Motor neuron (in vitro differentiated cells): Measurements from ENCODE around the gene RAB44. TPM values are rescaled to one million over a fixed set of nuclear protein-coding genes. Genes with fewer than 3 reads are reported as not detected.

Experiments used
- ATAC-seq, 8 experiments: fragments of 200-7000 bp; cut with Tn5 transposase; replicated peaks in 6 of 8; 2 replicates each; pipeline ENCODE4 v1.8.0; 2021; ENCODE audit warnings: mild to moderate bottlenecking in 8 of 8, moderate library complexity in 8 of 8
- H3K27ac ChIP-seq, 2 donors: fragments of 250-450 bp; sonication (Bioruptor Pico); 2 replicates each; pipeline ENCODE4 v1.9.0; 2021; ENCODE audit warnings: antibody characterized with exemption in 2 of 2, mild to moderate bottlenecking in 2 of 2, moderate library complexity in 1 of 2
- H3K4me1 ChIP-seq, 2 donors: fragments of 250-450 bp; sonication (Bioruptor Pico); replicated peaks in 1 of 2; 2 replicates each; pipeline ENCODE4 v1.6.1; 2021; ENCODE audit warnings: antibody characterized with exemption in 2 of 2, mild to moderate bottlenecking in 2 of 2, moderate library complexity in 1 of 2
- H3K4me3 ChIP-seq, 5 donors: fragments of 250-450 bp; sonication (Bioruptor Pico); 2 replicates each; pipeline ENCODE4 v1.9.0; 2021; ENCODE audit warnings: antibody characterized with exemption in 5 of 5, mild to moderate bottlenecking in 5 of 5, moderate library complexity in 4 of 5
- WGBS, 10 experiments: fragments of 450-650 bp; shearing (Covaris generic); methylation state at CpG; one replicate each; pipeline ENCODE4 v1.0.0; 2022; 5-methylcytosine and 5-hydroxymethylcytosine counted together
- in situ Hi-C, 9 experiments: fragments of 400-800 bp; cut with MboI; loops; one replicate each; pipeline ENCODE4 v1.15.0; 2021; ENCODE audit warnings: low sequenced_read_pairs in 9 of 9, low pct_unique_long_range_greater_than_20kb in 2 of 9; ENCODE audit not compliant: unreplicated experiment in 9 of 9
- total RNA-seq, 8 experiments: library from RNA; unstranded; fragments of 300-600 nt; gene quantifications; 2 replicates each; pipeline versions ENCODE4 v1.2.3 to v1.2.4, GENCODE V29; 2022

The RAB44 gene
- total RNA-seq, 8 experiments from 2014 or later = 0.07 to 0.33 (median 0.09) TPM; not detected in 3

- Histone ChIP-seq H3K27ac (no peak overlapping the region), H3K4me3 (no peak overlapping the region), H3K4me1 (peaks cover 3 to 7% of the 10 kb centered on the region in 2 donors)
- in situ Hi-C loops = no loop called here
- WGBS, 10 experiments = 0 to 65% (median 37%) methylated on average over 1 to 16 of the region's 24 CpGs
- peak; percentile 70 to 86 (median 81) for ATAC-seq
Measured at GRCh38 chr6:36735110-36736071, 37.8 kb downstream of the RAB44 start.

DNA sequence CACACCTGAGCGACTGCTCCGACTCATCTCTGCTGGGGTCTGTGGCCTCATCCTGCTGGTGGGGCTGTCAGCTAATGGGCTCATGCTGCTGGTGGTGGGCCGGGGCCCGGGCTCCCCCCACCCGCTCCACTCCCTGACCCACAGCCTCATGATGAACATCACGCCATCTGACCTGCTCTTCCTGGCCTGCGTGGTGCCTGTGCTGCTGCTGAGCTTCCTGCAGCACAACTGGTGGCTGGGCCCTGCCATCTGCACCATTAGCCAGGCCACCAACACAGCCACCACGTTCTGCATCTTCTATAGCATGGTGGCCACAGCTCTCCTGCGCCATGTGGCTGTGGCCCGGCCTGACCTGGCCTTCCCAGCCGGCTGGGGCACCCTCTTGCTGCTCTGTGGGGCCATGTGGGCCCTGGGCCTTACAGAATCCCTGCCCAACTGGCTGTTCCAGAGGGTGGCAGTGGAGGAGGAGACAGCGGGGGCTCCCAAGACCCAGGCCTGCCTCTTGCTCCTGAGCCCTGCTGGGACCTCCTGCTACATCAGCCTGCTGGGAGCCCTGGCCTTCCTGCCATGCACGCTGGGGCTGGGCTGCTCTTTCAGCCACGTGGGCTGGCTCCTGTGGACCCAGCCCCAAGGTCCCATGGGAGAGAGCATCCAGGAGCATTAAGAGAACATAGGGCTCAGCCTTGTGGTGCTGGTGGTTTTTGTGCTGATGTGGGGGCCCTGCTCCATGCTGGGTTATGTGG is 39.6 kb downstream of the RAB44 start:
- 67 to 100% (median 100%) methylated on average over 1 to 7 of the region's 14 CpGs; no CpG with 5 or more reads in 5 of the 10 experiments for WGBS, 10 experiments
- in situ Hi-C loops = no loop called here
- Histone ChIP-seq H3K4me3 (no peak overlapping the region), H3K4me1 (peaks cover 6 to 7% of the 10 kb centered on the region in 2 donors), H3K27ac (no peak overlapping the region)
- peak in 2 of 8 experiments; percentile 12 to 18 for ATAC-seq

DNA sequence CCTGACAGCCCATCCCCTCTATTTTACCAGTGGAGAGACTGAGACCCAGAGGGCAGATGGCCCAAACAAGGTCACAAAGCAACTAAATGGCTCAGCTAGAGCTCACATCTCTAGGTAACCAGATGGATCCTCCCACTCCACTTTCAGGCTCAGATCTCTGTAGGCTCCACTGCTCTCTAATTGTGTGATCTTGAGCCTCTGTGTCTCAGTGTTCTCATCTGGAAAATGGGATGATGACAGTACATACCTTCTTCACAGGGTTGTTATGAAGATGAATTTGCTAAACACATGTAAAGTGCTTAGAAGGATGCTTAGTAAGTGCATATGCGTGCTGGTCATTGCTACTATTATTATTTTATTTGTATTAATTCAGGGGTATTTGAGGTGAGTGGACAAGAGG is 40.5 kb downstream of the RAB44 start:
- in situ Hi-C loops = no loop called here
- Histone ChIP-seq H3K27ac (no peak overlapping the region), H3K4me1 (peaks cover 9 to 11% of the 10 kb centered on the region in 2 donors), H3K4me3 (no peak overlapping the region)
- ATAC-seq = no peak
- WGBS, 10 experiments = 100% methylated on average over 1 of the region's 1 CpG; no CpG with 5 or more reads in 9 of the 10 experiments

DNA sequence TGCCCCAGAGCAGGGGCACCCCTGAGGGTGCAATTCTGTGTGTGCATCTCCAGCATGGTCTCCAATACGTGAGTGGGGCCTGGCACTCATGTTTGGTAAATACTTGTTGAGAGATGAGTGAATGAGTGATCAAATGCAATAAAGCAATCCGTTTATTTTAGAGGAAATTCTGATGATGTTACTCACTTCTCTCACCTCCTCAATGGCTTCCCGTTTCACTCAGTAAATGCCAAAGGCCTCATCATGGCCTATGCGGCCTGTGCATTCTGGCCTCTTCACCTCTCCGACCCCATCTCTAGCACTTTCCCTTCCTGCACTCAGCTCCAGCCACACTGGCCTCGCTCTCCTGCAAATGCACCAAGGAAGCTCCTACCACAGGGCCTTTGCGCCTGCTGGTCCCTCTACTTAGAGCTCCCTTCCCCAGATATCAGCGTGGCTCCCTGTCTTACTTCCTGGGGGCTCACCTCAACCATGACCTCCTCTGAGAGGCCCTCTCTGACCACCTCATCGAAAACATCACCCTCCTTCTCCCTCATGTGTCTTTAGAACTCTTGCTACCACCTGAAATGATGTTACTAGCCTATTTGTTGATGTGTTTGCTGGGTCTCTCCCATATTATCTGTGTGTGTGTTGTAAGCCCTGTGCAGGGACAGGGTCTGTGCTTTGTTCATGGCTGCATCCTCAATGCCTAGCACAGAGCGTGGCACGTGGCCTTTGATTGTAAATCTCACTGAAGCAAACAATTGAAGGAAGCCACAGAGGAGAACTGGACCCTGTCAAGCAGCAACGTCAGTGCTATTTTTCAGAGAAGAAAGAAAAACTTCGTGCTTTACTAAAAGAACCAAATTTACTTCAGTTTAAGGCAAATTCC is 42.6 kb downstream of the RAB44 start:
- in situ Hi-C loops = no loop called here
- Histone ChIP-seq H3K27ac (no peak overlapping the region), H3K4me3 (no peak overlapping the region), H3K4me1 (peaks cover 15 to 17% of the 10 kb centered on the region in 2 donors)
- WGBS, 10 experiments = 66 to 100% (median 80%) methylated on average over 1 to 11 of the region's 13 CpGs; no CpG with 5 or more reads in 2 of the 10 experiments
- ATAC-seq = peak in 2 of 8 experiments; percentile 10 to 18

- 88% methylated on average over 5 of the region's 11 CpGs; no CpG with 5 or more reads in 9 of the 10 experiments for WGBS, 10 experiments
- H3K4me1 ChIP-seq = peaks cover 11 to 12% of the 10 kb centered on the region in 2 donors
- no peak overlapping the region for H3K4me3 ChIP-seq
- H3K27ac ChIP-seq = no peak overlapping the region
- ATAC-seq = peak in 1 of 8 experiments; percentile 3
- in situ Hi-C loops = no loop called here
Measured at GRCh38 chr6:36740818-36741179, 43.2 kb downstream of the RAB44 start.

DNA sequence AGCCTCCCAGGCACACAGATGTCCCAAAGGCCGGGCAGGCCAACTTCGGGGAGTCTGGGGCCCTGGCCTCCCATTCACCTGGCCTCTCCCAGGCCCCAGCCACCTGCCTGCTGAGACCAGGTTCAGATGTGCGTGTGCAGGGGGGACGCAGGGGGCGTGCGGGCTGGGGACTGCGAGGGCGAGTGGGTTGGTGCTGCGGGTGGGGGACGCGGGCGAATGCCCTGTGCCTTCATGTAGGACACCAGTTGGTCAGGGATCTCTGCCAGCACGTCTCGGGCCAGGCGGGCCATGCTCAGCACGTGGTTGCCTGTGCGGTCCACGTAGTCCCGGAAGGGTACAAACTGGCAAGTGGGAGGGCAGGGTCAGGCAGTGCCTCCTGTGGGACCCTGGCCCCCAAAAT is 44.5 kb downstream of the RAB44 start:
- in situ Hi-C loops = no loop called here

DNA sequence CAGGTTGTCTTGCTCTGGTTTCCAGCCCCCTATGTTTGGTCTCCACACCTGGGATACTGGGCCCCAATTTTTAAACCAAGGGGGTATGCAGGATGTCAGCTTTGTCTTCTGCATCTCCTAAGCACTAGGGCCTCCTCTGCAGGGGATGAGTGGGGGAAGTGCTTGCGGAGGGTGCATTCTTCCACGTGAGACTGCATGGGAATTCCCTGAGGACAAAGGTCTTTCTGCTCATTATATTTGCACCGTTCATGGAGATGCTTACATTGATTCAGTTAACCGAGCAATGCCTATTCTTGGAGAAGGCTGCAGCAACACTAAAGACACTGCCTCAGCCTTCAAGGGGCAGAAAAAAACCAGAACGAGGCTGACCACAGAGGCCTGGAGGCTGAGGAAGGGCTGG is 45.4 kb downstream of the RAB44 start:
- Histone ChIP-seq H3K4me1 (peaks cover 9 to 12% of the 10 kb centered on the region in 2 donors), H3K27ac (no peak overlapping the region), H3K4me3 (no peak overlapping the region)
- 28 to 43% (median 38%) methylated on average over 1 to 4 of the region's 5 CpGs; no CpG with 5 or more reads in 4 of the 10 experiments for WGBS, 10 experiments
- in situ Hi-C loops = no loop called here
- ATAC-seq = peak in 6 of 8 experiments; percentile 7 to 58 (median 34)

More for the DNA sequence above, 44.5 kb downstream of the RAB44 start:
- WGBS, 10 experiments = no CpG with 5 or more reads among the region's 19 CpGs
- Histone ChIP-seq H3K27ac (no peak overlapping the region), H3K4me1 (peaks cover 9 to 12% of the 10 kb centered on the region in 2 donors), H3K4me3 (no peak overlapping the region)
- ATAC-seq = no peak

DNA sequence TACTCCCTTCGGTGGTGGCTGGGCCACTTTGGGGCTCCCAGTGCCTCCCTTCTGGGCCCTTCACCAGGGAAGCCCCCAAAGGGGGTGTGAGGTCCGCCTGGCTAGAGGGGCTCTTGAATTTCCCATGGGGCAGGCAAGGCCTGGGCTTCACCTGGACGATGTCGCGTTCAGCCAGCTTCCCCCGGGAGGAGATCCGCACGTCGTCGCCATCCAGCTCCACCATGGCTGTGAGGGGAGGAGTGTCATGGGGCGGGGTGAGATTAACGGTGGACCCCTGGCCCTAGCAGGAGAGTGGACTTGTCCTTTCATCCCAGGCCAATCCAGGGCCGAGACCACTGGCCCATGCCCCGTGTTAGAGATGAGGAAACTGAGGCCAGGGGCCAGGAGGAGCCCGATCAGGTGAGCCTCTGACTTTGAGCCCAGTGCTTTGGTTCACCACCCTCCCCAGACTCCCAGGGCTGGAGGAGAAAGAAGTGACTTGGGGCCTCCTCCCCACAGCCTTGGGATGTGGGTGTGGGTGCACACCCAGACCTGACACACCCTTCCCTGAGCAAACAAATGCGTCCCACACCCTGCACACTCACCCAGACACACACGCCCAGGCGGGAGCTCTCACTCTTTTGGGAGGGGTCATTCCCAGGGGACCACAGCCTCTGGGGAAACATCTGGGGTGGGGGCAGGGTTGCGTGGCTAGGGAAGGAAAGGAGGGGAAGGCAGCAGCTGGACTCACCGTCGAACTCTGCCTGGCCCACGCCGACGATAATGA is 46.1 kb downstream of the RAB44 start:
- H3K4me1 ChIP-seq = peaks cover 9 to 12% of the 10 kb centered on the region in 2 donors
- in situ Hi-C loops = no loop called here
- no peak overlapping the region for H3K27ac ChIP-seq
- peak in 4 of 8 experiments; percentile 7 to 96 (median 88) for ATAC-seq
- H3K4me3 ChIP-seq = no peak overlapping the region
- WGBS, 10 experiments = no CpG with 5 or more reads among the region's 24 CpGs

- Histone ChIP-seq H3K4me1 (peaks cover 9 to 12% of the 10 kb centered on the region in 2 donors), H3K4me3 (no peak overlapping the region), H3K27ac (no peak overlapping the region)
- peak in 1 of 8 experiments; percentile 25 for ATAC-seq
- 80% methylated on average over 1 of the region's 2 CpGs; no CpG with 5 or more reads in 8 of the 10 experiments for WGBS, 10 experiments
- in situ Hi-C loops = no loop called here
Measured at GRCh38 chr6:36744304-36744673, 46.7 kb downstream of the RAB44 start.

- no peak overlapping the region for H3K27ac ChIP-seq
- ATAC-seq = no peak
- in situ Hi-C loops = no loop called here
- 91 to 93% methylated on average over 6 to 8 of the region's 12 CpGs; no CpG with 5 or more reads in 8 of the 10 experiments for WGBS, 10 experiments
- peaks cover 9 to 12% of the 10 kb centered on the region in 2 donors for H3K4me1 ChIP-seq
- no peak overlapping the region for H3K4me3 ChIP-seq
Measured at GRCh38 chr6:36745283-36745682, 47.7 kb downstream of the RAB44 start.

DNA sequence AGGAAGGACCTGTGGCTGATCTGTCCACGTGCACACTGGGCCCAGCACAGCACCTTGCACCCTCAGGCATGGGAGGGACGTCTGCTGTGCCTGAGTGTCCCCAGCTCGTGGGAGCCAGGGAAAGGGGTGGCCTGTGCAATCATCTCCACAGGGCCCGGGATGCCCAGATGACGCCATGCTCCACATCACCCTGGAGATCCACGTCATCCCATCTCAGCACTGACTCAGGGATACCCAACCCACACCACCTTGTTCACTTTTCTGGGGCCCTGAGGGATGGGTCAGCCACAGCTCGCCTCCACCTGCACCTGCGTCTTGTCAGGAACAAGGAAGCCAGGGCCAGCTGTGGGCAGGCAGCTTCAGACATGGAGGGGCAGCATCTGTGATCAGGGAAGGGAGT is 48.2 kb downstream of the RAB44 start:
- WGBS, 10 experiments = 33 to 92% (median 80%) methylated on average over 1 to 4 of the region's 8 CpGs; no CpG with 5 or more reads in 5 of the 10 experiments

DNA sequence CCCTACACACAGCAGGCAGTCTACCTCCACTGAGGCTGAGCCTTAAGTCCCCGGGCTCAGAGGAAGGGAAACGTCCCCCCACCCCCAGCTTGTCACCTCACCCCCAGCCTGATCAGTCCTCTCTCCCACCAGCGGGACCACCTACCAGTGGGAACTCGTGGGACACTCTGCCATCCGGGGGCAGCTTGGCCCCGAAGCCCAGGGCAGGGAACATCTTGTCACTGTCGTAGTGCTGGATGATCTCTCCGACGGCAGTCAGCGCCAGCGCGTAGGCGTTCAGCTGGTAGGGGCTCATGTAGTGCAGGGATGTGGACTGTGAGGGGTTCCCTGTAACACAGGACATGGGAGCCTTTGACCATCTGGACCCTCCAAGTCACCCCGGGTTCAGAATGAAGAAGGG is 48.6 kb downstream of the RAB44 start:
- ATAC-seq = peak in 1 of 8 experiments; percentile 9
- Histone ChIP-seq H3K27ac (no peak overlapping the region), H3K4me1 (peaks cover 9% of the 10 kb centered on the region in 2 donors), H3K4me3 (no peak overlapping the region)
- WGBS, 10 experiments = 67 to 100% (median 80%) methylated on average over 1 to 11 of the region's 14 CpGs; no CpG with 5 or more reads in 7 of the 10 experiments
- in situ Hi-C loops = no loop called here

More for the DNA sequence above, 48.2 kb downstream of the RAB44 start:
- Histone ChIP-seq H3K4me3 (no peak overlapping the region), H3K27ac (no peak overlapping the region), H3K4me1 (peaks cover 9% of the 10 kb centered on the region in 2 donors)
- ATAC-seq = peak in 2 of 8 experiments; percentile 42 to 50
- in situ Hi-C loops = no loop called here
